ENCODE results near the gene TBX10. TPM values are rescaled to one million over a fixed set of nuclear protein-coding genes. Genes with fewer than 3 reads are reported as not detected.
A peak's percentile ranks its signal among the peaks of the same experiment; 100 is the strongest.
"Not testable (repeated sequence)": the region's sequence is repeated elsewhere in the genome, so short reads cannot be mapped to it uniquely, and the experiment has no call there.

The TBX10 gene
- total RNA-seq, 1 donor from 2014 or later, result not detected

DNA sequence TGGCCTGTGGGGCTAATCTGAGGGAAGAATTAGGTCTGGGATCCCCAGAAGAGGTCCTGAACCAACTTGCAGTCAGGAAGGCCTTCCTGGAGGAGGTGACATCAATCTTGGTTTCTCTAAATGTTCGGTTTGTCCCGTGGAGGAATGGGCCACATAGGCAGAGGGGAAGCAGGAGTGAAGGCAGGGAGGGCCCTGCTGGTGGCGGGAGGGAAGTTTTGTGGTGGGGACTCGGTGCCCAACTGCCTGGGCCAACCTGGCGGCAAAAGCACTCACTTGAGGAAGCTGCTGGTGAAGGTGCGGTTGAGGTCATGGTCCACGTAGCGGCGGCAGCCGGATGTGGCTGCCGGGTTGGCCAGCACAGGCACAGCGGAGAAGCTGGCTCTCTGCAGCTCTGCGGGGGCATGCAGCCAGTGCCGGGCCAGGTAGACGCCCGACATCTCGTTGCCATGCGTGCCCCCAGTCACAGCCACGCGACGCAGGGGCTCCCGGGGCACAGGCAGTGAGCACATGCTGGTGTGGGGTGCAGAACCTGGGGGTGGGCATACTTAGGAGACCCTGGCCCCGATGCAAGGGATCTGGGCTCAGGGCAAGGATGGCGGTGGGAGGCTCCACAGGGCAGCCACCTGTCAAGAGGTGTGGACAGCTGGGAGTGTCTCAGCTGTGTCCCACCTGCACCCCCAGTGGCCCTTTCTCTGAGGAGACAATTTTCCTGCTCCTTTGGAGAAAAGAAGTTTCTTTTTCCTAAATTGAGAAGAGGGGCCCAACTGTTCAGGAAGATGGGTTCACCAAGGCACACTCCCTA lies 7.2 kb upstream of the TBX10 start:
- DNase-seq (ENCODE audit: low spot score), result no peak

DNA sequence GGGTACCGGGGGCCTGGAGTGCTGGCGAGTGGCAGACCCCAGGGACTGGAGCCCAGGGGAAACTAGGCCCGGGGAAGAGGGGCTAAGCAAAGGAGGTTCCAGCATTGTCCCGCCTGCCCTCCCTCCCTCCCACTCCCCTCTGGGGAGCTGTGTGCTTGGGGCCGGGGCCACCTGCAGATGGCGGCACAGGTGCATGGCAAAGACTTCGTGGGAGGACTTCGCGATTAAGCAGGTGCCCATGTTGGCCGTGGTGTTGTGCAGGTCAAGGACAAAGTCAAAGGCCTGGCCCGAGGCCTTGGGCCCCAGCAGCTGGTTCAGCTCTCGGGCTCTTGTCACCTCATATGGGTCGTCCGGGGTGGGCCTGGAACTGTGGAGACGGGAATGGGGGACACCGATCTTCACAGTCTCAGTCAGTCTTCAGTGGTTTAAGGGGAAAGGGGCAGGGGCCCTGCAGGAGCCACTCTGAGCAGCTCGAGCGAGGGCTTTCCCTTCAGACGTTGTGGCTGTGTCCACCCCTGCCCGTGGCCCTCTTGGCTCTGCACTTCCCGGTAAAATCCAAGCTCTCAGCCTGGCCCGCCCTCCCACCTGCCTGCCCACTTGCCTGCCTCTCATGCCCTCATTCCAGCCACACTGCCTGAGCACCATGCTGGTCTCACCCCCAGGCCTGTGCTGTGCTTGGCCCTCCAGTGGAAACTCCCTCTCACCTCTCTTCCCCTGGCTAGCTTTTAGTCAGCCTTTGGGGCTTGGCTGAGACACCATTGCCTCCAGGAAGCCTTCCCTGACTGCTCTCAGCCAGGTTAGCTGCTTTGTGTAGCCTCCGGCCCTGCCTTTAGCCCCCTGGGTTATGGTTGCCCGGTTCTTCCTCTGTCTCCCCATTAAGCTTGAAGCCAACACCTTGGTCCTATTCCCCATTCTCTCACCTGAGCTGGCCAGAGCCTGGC lies 6.2 kb upstream of the TBX10 start:
- no peak for DNase-seq (ENCODE audit: low spot score)

DNA sequence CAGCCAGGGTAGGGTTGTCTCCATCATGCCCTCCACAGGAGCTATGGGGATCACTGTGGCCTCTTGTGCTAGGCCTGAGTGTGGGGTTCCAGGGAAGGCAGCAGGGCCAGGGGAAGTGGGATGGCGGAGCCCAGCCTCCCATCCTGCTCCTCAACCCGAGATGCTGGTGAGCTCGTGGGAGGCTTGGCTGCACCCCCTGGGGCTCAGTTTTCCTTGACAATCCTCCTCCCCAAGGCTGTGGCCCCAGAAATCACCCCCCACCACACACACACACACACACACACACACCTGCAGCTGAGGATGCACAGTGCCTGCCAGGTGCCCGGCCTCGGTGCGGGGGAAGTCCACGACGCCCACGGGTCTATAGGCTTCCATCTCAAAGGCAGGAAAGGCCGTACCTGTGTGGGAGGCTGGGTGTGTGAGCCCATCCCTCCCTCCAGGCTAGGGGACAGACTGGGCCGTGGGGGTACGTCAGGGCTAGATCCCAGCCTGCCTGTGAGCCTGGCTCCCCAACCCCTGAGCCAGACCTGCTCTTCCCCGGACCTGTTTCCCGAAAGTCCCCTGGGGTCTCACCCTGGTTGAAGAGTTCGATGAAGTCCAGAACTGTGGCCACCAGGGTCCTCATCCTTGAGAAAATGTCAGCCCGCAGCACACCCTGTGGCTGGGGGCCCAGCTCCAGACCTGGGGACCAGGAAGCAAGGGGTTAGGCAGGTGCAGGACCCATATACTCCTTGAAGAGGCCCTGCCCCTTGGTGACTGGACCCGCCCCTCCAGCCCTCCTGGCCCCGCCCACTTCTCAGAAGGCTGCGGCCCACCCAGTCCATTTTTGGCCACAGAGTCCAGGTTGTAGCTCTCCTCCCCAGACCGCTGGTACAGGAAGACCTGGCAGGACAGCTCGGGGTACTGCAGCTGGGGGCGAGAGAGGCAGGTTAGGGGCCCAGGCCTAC lies 5.2 kb upstream of the TBX10 start:
- DNase-seq (ENCODE audit: low spot score), result no peak

DNA sequence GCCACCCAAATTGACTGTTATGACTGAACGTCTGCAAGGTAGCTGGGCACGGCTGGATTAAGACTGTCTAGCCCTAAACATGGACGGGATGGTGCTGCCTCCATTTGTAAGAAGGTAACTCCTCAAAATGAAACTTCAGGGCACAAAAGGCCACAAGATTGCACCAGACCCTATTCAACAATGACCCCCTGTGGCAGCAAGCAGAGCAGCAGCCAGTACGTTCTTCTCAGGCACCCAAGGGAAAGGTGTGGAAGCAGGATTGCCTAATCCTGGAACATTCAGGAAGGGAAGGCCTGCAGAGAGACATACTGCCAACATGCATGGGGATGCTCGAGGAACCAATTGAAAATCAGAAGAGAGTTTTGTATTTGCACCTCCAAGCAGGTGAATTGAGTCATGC lies 4.5 kb upstream of the TBX10 start:
- DNase-seq (ENCODE audit: low spot score), result no peak

DNA sequence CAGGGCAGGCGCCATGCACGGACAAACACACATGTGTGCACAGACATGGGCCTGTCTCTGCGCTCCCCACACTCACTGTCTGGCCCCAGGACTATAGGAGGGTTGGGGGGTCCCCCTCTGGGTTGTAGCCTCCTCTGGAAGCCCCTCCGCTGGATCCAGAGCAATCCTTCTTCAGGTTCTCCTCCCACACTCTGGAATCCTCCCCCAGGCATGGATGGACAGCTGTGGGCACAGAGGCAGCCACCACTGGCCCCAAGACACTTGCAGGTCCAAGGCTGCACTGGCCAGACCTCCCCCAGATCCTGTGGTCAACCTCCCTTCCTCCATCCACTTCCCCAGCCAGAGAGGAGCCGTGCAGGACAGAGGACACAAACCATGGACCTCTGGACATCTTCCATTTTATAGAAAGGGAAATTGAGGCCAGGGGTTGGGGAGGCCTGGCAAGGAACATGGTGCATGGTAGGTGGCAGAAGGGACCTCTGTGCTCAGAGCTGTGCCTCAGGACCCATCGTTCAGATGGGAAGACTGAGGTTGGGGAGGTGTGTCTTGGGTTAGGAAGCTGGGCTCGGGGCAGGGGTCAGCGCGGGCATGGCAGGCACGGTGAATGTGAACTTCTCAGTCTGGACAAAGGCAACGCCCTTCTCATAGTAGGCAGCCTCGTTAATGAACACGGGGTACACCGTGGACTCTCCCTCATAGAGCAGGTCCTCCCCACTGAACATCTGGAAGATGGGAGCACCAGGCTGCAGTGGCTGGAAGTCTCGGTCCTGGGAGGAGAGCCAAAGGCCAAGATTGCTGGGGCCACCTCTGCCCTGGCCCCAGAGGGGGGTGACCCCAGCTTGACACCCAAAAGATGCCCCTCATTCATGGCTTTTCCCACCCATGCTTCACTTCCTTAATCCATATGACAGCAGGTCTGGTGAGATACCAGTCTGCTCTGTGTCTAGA lies 2.9 kb upstream of the TBX10 start:
- DNase-seq (ENCODE audit: low spot score), result no peak

DNA sequence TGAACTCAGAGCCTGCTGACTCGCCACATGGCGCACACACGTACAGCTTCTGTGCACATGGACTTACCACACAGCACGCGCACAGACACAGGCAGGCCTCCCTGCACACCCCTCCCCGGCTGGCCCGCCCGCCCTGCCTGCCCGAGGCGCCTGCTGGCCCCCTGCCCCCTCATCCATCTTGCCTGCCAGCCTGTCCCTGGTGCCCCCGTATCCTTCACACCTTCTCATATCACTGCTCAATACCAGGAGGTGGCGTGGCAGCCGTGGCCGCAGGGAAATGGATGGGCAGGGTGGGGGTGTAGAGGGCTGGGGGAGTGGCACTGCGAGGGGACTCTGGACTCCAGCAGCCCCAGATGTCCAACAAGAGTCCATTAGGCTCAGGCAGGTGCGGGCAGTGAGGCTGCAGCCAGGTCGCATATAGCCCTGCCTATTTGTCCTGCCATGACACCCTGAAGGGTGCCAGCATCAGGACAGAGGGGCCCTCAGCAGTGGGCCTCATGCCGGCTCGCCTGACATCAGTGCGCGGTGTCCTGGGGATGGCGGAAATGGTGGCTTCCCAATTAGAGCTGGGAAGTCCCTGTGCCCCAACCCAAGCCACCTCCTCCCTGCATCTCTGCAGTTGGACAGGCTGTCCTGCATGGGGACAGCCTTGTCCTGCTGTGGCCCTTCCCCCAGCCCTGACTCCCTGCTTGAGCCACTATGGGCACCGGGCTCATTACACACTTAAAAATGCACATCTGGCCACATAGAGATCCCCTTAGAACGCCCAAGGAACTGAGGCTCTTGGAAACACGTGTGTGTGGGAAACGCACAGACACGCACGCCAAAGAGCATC lies 2.0 kb upstream of the TBX10 start:
- DNase-seq (ENCODE audit: low spot score), result no peak

DNA sequence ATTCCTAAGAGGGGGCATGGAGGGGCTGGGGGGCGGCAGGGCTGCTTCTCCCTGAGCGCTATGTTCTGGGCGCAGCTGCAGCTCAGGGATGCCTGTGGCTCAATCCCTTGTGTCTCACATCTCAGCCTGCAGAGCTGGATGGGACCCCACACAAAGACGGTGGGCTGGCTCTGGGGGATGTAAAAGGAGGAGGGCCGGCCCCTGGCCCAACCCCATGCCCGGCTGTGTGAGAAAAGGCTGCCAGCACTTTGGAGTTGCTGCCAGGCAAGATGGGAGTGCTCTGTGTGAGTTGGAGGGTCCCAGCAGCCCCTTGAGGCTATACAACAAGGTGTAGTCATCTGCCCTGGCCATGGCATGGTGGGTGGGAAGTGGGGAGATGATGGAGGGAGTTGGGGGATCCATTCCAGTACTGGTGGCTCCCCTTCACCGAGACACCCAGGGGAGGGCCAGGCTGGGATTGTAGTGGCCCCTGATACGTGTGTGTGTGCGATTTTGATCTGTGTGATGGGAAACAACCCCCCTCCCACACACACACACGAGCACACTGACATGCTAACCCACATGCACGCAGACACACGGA lies 1.3 kb upstream of the TBX10 start:
- no peak for DNase-seq (ENCODE audit: low spot score)

DNA sequence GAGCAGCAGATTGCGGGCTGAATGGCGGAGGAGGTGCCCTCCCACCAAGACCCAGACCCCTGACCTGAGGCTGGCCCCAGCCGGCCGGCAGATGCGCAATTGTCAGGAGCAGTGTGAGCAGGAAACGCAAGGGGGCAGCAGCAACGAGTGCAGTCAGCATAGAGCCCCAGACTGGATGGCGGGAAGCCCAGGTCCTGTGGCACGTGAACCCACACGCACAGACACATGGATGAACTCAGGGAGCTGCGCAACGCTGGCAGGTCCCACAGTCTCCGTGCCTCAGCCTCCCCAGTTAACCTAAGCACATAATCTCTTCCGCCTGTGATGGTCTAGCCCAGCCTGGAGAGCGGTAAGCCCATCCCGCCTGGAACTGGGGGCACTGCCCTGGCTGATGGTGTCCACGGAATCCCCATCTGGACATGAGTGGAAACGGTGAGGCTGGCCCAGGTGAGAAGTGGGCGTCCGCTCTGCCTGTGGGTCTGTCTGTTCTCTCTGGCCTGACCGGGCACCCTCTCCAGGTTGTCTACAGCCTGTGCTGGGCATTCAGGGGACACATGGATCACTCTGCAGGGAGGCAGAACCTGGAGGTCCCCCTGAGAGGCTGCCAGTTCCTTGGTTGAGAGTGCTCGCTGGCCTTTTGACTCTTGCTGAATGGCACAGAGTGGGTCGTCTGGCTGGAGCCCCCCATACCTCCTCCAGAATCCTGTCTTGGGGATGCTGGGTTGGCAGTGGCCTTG lies 626 bp upstream of the TBX10 start:
- peak; percentile 86 for DNase-seq (ENCODE audit: low spot score)

DNA sequence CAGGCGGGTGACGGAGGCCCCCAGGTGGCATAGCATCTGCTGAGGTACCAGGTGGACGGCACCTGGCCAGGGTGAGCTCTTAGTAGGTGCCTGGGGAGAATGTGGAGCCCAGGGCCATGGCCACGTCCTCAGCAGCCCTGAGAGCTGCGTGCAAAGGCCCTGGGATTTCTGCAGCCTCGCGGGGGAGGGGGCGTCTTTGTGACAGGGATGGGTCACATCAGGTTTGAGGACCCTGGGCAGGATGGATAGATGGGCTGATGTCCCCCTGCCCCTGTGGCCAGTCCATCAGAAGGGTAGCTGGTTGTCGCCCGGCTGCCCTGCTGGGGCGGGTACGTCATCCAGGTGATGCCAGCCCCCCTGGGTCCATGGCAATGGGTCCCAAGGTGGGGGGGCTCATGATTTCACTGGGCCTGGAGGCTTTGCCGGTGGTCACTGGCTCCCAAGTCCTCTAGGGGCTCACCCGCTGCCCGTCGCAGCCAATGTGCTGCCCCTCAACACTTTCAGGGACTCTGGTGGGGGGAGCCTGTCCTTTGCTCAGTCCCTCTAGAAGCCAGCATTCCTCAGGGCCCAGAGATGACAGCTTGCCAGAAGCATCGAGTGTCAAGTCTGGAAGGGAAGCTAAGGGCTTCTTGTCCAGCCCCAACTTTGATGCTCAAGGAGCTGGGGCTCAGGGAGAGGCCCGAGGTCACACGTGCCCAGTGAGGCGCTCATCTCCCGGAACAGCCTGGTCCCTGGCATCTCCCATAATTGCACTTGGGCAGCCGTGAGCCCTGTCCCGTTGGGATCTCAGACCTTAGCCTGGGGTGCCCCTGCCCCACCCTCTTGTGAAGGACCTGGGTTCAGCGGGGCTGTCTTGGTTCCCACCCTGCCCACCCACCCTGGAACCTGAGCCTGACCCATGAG lies 777 bp downstream of the TBX10 start:
- no peak for DNase-seq (ENCODE audit: low spot score)

DNA sequence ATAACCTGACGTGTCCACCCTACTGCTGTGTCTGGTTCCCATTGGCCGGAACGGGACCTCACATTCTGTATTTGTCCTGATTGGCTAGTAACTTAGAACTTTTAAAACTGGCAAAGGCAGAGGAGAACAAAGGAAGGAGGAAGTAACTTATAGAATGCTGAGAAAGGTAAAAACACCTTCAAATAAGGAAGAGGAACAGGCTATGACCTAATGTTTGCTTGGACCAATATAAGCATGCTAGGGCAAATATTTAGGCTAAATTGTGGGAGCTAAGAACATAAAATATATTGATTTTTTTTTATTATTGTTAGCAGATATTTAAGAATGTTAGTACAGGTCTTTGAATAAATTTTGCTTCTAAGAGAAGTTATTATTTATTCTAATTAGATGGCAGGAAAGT lies 2.1 kb downstream of the TBX10 start:
- DNase-seq (ENCODE audit: low spot score), result not testable (repeated sequence)

DNA sequence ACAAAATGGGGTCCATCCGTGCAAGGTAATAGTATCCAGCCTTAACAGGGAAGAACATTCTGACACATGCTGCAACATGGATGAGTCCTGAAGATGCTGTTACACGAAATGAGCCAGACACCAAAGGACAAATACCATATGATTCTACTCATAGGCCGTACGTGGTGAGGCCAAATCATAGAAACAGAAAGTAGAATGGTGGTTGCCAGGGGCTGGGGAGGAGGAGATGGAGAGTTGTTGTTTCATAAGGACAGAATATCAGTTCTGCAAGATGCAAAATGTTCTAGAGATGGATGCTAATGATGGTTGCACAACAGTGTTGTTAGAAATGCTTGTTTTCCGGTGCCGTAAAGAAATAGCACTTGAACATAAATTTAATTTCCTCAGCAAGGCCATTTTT lies 2.6 kb downstream of the TBX10 start:
- DNase-seq (ENCODE audit: low spot score), result no peak

DNA sequence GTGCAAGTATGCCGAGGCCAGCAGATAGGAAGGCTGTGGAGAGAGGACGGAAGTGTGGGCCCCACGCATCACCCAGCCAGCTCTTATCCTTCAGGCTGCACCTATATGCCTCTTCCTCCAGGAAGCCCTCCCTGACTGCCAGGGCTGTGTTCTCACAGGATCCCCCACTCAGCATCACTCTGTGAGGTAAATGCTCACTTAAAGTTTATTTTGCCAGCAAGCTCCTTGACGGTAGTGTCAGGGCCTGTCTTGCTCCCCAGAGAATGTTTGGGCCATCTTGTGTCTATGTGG lies 4.4 kb downstream of the TBX10 start:
- DNase-seq (ENCODE audit: low spot score), result no peak

DNA sequence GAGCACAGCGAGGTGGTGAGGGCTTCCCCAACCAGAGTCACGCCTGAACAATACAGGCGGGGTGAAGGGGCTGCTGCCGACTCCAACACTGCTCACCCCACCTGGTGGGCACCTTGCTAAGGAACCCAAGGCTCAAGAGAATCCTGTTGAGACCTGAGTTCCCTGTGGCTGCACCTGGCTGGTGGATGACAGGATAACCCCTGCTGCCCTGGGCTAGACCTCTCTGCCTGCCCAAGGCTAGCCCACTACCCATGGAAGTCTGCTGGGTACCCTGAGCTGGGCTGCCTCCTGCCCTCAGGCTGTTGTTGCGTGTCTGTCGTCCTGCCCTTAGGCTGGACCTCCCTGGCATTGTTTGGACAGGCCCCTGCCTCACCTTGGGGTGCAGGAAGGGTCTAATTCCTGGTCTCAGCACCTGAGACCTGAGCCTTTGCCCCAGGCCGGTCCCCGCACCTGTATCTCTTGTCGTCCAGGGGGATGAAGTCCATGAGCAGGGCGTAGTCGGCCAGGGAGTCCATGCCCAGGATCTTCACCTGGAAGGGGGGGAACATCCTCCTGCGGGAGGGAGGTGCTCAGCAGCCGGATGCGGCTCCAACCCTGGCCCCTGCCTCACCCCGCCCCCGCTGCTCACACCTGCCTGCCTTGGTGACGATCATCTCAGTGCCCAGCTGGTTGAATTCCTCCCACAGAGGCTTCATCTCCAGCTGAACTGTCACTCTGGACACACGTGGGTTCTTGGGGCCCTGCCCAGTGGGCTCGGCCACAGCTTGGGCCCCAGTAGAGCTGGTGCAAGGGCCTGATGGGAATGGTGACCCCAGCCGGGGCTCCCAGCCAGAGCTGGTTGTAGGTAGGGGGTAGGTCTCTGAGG lies 5.0 kb downstream of the TBX10 start:
- no peak for DNase-seq (ENCODE audit: low spot score)

DNA sequence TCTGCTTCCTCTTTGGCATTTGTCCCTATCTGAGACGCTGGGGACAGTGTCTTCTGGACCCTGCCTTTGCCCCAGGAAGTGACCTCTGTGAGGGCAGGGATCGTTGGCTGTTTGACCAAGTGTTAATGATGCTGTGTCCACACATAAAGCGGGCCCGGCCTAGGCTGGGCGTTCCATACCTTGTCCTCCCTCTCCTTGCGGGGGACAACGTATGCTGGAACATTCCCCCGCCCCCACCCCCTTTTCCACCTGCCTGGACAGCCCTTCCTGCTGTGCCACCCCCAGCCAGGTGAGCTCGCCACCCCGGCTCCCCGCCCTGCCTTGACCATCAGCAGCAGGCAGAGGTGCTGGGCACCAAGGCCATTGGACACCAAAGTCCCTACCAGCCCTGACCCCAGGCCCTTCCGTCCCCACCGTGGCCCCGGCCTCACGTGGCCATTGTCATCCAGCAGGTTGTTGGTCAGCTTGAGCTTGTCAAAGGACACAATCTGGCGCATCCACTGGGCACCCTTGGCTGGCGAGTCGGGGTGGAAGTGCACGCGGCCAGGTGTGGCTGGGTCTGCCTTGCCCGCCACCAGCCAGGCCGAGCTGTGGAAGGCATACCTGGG lies 5.7 kb downstream of the TBX10 start:
- peak; percentile 87 for DNase-seq (ENCODE audit: low spot score)

DNA sequence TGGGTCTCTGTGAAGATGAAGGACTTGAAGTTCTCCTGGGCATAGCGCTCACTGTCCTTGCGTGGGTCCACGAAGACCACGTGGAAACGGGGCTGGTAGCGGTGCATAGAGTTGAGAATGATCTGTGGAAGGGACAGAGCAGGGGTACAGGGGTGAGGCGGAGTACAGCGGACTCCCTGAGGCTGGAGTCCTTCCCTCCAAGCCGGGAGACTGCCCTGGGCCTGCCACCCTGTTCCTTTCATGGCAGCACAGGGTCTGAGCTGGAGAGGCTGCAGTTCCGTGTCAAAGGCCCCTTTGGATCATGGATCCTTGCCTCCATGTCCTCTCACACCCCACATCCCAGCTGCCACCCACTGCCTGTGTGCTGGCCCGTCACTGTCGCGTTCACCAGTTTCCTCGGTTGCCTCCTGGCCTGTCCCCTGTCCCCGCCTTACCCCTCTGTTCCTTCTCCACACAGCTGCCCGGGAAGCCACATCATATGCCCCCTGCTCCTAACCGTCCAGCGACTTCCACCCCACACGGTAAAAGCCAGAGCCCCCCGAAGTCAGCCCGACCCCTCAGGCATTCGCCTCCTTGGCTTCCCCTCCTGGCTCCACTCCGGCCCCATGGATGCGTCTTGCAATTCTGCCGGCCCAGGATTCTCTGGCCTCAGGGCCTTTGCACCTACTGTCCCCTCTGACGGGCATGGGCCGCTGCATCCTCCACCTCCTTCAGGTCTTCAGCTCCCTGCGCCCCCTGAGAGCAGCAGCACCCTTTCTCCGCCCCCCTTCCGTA lies 6.4 kb downstream of the TBX10 start:
- DNase-seq (ENCODE audit: low spot score), result peak; percentile 87
